HepG2 (cell line): Measurements from ENCODE around the gene DNPEP. TPM values are rescaled to one million over a fixed set of nuclear protein-coding genes. Genes with fewer than 3 reads are reported as not detected.
A peak's percentile ranks its signal among the peaks of the same experiment; 100 is the strongest.

Source experiments
- ARID4A ChIP-seq: sonication (generic); formaldehyde crosslinking; IDR thresholded peaks from 2 replicates; pipeline ENCODE4 v1.5.0; 2020; ENCODE audit warnings: mild to moderate bottlenecking, missing genetic modification reagents, borderline replicate concordance
- CHD4 ChIP-seq: fragments of 200-600 bp; sonication (generic); IDR thresholded peaks from 2 replicates; pipeline ENCODE4 v1.7.0; 2017; ENCODE audit warnings: mild to moderate bottlenecking, low read length, borderline replicate concordance
- EED ChIP-seq: sonication (generic); formaldehyde crosslinking; IDR thresholded peaks from 2 replicates; pipeline ENCODE4 v1.5.0; 2020; ENCODE audit warnings: mild to moderate bottlenecking, missing genetic modification reagents
- FOXP1 ChIP-seq, 2 experiments: fragments of 450-650 bp in 1 of 2; IDR thresholded peaks; 2 replicates each; pipeline ENCODE4 v1.6.1; 2017 to 2018; ENCODE audit warnings: antibody characterized with exemption in 1 of 2
- HDAC2 ChIP-seq: sonication (generic); formaldehyde crosslinking; IDR thresholded peaks from 2 replicates; pipeline ENCODE4 v1.4.0; 2020; ENCODE audit warnings: missing genetic modification reagents
- HNF4G ChIP-seq, 2 experiments: sonication (generic) in 1 of 2; formaldehyde crosslinking in 1 of 2; IDR thresholded peaks; 2 replicates each; pipeline versions ENCODE4 v1.4.0 to v1.6.1; 2011 to 2020; ENCODE audit warnings: borderline replicate concordance in 2 of 2, low read depth in 2 of 2, mild to moderate bottlenecking in 2 of 2, low read length in 1 of 2, missing genetic modification reagents in 1 of 2, moderate library complexity in 1 of 2
- SAP130 ChIP-seq: IDR thresholded peaks from 2 replicates; pipeline ENCODE4 v1.6.1; 2016; ENCODE audit warnings: low read depth
- SOX5 ChIP-seq: IDR thresholded peaks from 2 replicates; pipeline ENCODE4 v1.6.1; 2016; ENCODE audit warnings: borderline replicate concordance
- ZBTB21 ChIP-seq: sonication (generic); formaldehyde crosslinking; IDR thresholded peaks from 2 replicates; pipeline ENCODE4 v1.4.0; 2020; ENCODE audit warnings: missing genetic modification reagents
- ZFP1 ChIP-seq: IDR thresholded peaks from 2 replicates; pipeline ENCODE4 v1.6.1; 2016
- ZFP82 ChIP-seq: sonication (generic); formaldehyde crosslinking; IDR thresholded peaks from 2 replicates; pipeline ENCODE4 v1.5.1; 2020; ENCODE audit warnings: mild to moderate bottlenecking, missing genetic modification reagents, borderline replicate concordance
- ZNF687 ChIP-seq: sonication (generic); formaldehyde crosslinking; IDR thresholded peaks from 2 replicates; pipeline ENCODE4 v1.5.1; 2020; ENCODE audit warnings: mild to moderate bottlenecking, missing genetic modification reagents, moderate library complexity
- polyA plus RNA-seq, 8 experiments: library from polyadenylated mRNA; depleted of rRNA in 3 of 8; stranded (reverse) in 7 of 8; unstranded in 1 of 8; fragments of >200 nt; fragmentation: Illumina TruSeq in 4 of 8; extraction: Trizol in 4 of 8; gene quantifications; 2 replicates each; pipeline versions ENCODE4 v1.2.1 to v1.2.3, GENCODE V29; 2011 to 2016; ENCODE audit warnings: low read depth in 4 of 8, missing spikeins in 1 of 8, mixed read lengths in 1 of 8; ENCODE audit not compliant: insufficient read depth in 1 of 8
- total RNA-seq, 5 experiments: library from RNA; depleted of rRNA; stranded (reverse); fragments of >200 nt; fragmentation: Illumina TruSeq; extraction: Trizol; gene quantifications; 2 replicates each; pipeline ENCODE4 v1.2.3, GENCODE V29; 2016; ENCODE audit warnings: low read depth in 1 of 5
- TF ChIP-seq, protein P1 (sequence below), 2 experiments: sonication (generic) in 1 of 2; formaldehyde crosslinking in 1 of 2; IDR thresholded peaks; 2 replicates each; pipeline versions ENCODE4 v1.4.0 to v1.6.1; 2016 to 2020; ENCODE audit warnings: borderline replicate concordance in 1 of 2, low read depth in 1 of 2, mild to moderate bottlenecking in 1 of 2, missing genetic modification reagents in 1 of 2

DNPEP gene
- total and polyA plus RNA-seq, 2 of the 13 experiments (the other 11 are each of a cell fraction or from before 2014, with no cell fraction given), result 104 to 109 TPM

GRCh38 chr2:219387306-219388120, at the start of gene DNPEP (continued):
- peak; percentile 89 for TF ChIP-seq SAP130
- TF ChIP-seq, protein P1, sequence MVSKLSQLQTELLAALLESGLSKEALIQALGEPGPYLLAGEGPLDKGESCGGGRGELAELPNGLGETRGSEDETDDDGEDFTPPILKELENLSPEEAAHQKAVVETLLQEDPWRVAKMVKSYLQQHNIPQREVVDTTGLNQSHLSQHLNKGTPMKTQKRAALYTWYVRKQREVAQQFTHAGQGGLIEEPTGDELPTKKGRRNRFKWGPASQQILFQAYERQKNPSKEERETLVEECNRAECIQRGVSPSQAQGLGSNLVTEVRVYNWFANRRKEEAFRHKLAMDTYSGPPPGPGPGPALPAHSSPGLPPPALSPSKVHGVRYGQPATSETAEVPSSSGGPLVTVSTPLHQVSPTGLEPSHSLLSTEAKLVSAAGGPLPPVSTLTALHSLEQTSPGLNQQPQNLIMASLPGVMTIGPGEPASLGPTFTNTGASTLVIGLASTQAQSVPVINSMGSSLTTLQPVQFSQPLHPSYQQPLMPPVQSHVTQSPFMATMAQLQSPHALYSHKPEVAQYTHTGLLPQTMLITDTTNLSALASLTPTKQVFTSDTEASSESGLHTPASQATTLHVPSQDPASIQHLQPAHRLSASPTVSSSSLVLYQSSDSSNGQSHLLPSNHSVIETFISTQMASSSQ (IDR thresholded peaks at IDR 0.05; ENCODE audit: low read depth), result no peak
- TF ChIP-seq, protein P1 (CRISPR knock-in tag; IDR thresholded peaks at IDR 0.05; ENCODE audit: borderline replicate concordance), result peak; percentile 40; the same call in 1 of the 2 replicates
- peak; percentile 14; the same call in 1 of the 2 replicates for TF ChIP-seq SOX5 (CRISPR knock-in tag)
- no peak for TF ChIP-seq CHD4
- TF ChIP-seq FOXP1 (IDR thresholded peaks at IDR 0.05), result no peak
- no peak for TF ChIP-seq FOXP1 (CRISPR knock-in tag; IDR thresholded peaks at IDR 0.05)
- no peak for TF ChIP-seq ZBTB21 (CRISPR knock-in tag)
- TF ChIP-seq ZNF687 (CRISPR knock-in tag), result peak; percentile 90
- peak; percentile 53 for TF ChIP-seq HDAC2
- no peak for TF ChIP-seq ZFP82
- TF ChIP-seq EED (CRISPR knock-in tag), result peak; percentile 51; the same call in 1 of the 2 replicates
- TF ChIP-seq HNF4G (IDR thresholded peaks at IDR 0.05; ENCODE audit: borderline replicate concordance, low read depth, low read length), result no peak; the same call in 1 of the 2 replicates
- TF ChIP-seq HNF4G (CRISPR knock-in tag; IDR thresholded peaks at IDR 0.05; ENCODE audit: borderline replicate concordance, low read depth), result peak; percentile 48; the same call in 1 of the 2 replicates
- TF ChIP-seq ARID4A (CRISPR knock-in tag), result peak; percentile 90
- no peak for TF ChIP-seq ZFP1
